Measurements from ENCODE around the gene KCNAB1.

- TF ChIP-seq CTCF (IDR thresholded peaks at IDR 0.05 in 2 of 3, conservative IDR thresholded peaks at IDR 0.05 in 1 of 3; ENCODE audit: borderline replicate concordance in 1 of 3, insufficient read depth in 1 of 3, low read depth in 2 of 3, low read length in 2 of 3) (no peak), EGR1 (IDR thresholded peaks at IDR 0.05; ENCODE audit: low read depth) (no peak), JUND (IDR thresholded peaks at IDR 0.05) (no peak), REST (IDR thresholded peaks at IDR 0.05; ENCODE audit: low read depth) (no peak), EZH2phosphoT487 (IDR thresholded peaks at IDR 0.05; ENCODE audit: borderline replicate concordance) (no peak), TCF7L2 (IDR thresholded peaks at IDR 0.05; ENCODE audit: borderline replicate concordance, extremely low read depth, insufficient read depth, insufficient read length) (no peak), EZH2 (IDR thresholded peaks at IDR 0.05) (no peak), POLR2AphosphoS5 (IDR thresholded peaks at IDR 0.05; ENCODE audit: low read depth, low read length) (no peak), ZBTB33 (IDR thresholded peaks at IDR 0.05; ENCODE audit: extremely low read depth, insufficient replicate concordance, low read length) (no peak), ZFX (IDR thresholded peaks at IDR 0.05) (no peak), POLR2A (IDR thresholded peaks at IDR 0.05; ENCODE audit: borderline replicate concordance, extremely low read depth, insufficient read depth, insufficient read length) (no peak)
Measured at GRCh38 chr3:156339491-156339890, 219.1 kb downstream of the KCNAB1 start.

Data from HCT116 (cell line).